B cell (primary cell): Measurements from ENCODE around the gene TMOD3. TPM values are rescaled to one million over a fixed set of nuclear protein-coding genes. Genes with fewer than 3 reads are reported as not detected.

Experiments used
- ATAC-seq: fragments of 200-7000 bp; cut with Tn5 transposase; one replicate; pipeline ENCODE4 v1.10.0; 2021; ENCODE audit warnings: low read depth, mild to moderate bottlenecking, moderate number of reproducible peaks, moderate library complexity
- CTCF ChIA-PET: fragments of 350-600 bp; sonication (Branson Sonifier 250); formaldehyde crosslinking; loops from one replicate; lab custom pipeline; 2021; ENCODE audit warnings: antibody characterized with exemption, inconsistent platforms; lab: Charles Lee
- POLR2A ChIA-PET: fragments of 350-600 bp; sonication (Branson Sonifier 250); formaldehyde crosslinking; loops from one replicate; lab custom pipeline; 2021; ENCODE audit warnings: antibody characterized with exemption; lab: Charles Lee
- DNase-seq: peaks from one replicate; pipeline ENCODE4 v3.0.0; 2013
- H2AFZ ChIP-seq: 2 replicates; pipeline ENCODE4 v1.6.1; 2012; ENCODE audit warnings: mild to moderate bottlenecking, low read depth, low read length; ENCODE audit not compliant: insufficient read depth, poor library complexity, severe bottlenecking
- H3K27ac ChIP-seq, 2 donors: 1 replicate in 1 of 2; 2 replicates in 1 of 2; pipeline ENCODE4 v1.5.1; 2012 to 2013; ENCODE audit warnings: low read length in 2 of 2, mild to moderate bottlenecking in 2 of 2, moderate library complexity in 1 of 2
- H3K27me3 ChIP-seq, 4 experiments: fragments of 200-600 bp in 1 of 4; sonication (generic) in 1 of 4; replicated peaks in 1 of 4; 1 replicate in 2 of 4; 2 replicates in 2 of 4; pipeline versions ENCODE4 v1.6.1 to v1.7.0; 2013 to 2016; ENCODE audit warnings: low read length in 3 of 4, mild to moderate bottlenecking in 2 of 4, mixed read lengths in 1 of 4, moderate library complexity in 1 of 4; ENCODE audit not compliant: insufficient read depth in 4 of 4, control insufficient read depth in 3 of 4; ENCODE audit errors: control extremely low read depth in 1 of 4
- H3K36me3 ChIP-seq, 2 experiments: replicated peaks in 1 of 2; 1 replicate in 1 of 2; 2 replicates in 1 of 2; pipeline versions ENCODE4 v1.6.1 to v1.7.1; 2013; ENCODE audit warnings: low read length in 1 of 2; ENCODE audit not compliant: insufficient read depth in 2 of 2, control insufficient read depth in 1 of 2; ENCODE audit errors: control extremely low read depth in 1 of 2, extremely low read depth in 1 of 2
- H3K4me1 ChIP-seq, 2 donors: fragments of 200-600 bp in 1 of 2; sonication (generic) in 1 of 2; 1 replicate in 1 of 2; 2 replicates in 1 of 2; pipeline versions ENCODE4 v1.5.1 to v1.6.1; 2013 to 2017; ENCODE audit warnings: low read length in 2 of 2; ENCODE audit not compliant: control insufficient read depth in 2 of 2, insufficient read depth in 2 of 2
- H3K4me2 ChIP-seq: replicated peaks from 2 replicates; pipeline ENCODE3; 2012; ENCODE audit warnings: mild to moderate bottlenecking, low read depth, low read length; ENCODE audit not compliant: poor library complexity, severe bottlenecking
- H3K4me3 ChIP-seq, 5 experiments: fragments of 200-600 bp in 1 of 5; sonication (generic) in 1 of 5; 1 replicate in 3 of 5; 2 replicates in 2 of 5; pipeline versions ENCODE4 v1.5.1 to v1.7.0; 2011 to 2016; ENCODE audit warnings: low read length in 4 of 5, mild to moderate bottlenecking in 4 of 5, low read depth in 2 of 5, control low read depth in 1 of 5, moderate library complexity in 1 of 5; ENCODE audit not compliant: insufficient read depth in 1 of 5; ENCODE audit errors: control extremely low read depth in 1 of 5, extremely low read depth in 1 of 5
- H3K79me2 ChIP-seq: fragments of 200-600 bp; sonication (generic); one replicate; pipeline ENCODE4 v1.6.0; 2016; ENCODE audit warnings: low read length; ENCODE audit not compliant: control insufficient read depth, insufficient read depth
- H3K9ac ChIP-seq: fragments of 200-600 bp; sonication (generic); 2 replicates; pipeline ENCODE4 v1.6.1; 2017; ENCODE audit warnings: mild to moderate bottlenecking, low read length, moderate library complexity
- H3K9me3 ChIP-seq, 3 donors: one replicate each; pipeline versions ENCODE4 v1.6.1 to v1.7.1; 2013; ENCODE audit warnings: low read length in 2 of 3; ENCODE audit not compliant: control insufficient read depth in 2 of 3, insufficient read depth in 1 of 3; ENCODE audit errors: control extremely low read depth in 1 of 3
- H4K20me1 ChIP-seq: 2 replicates; pipeline ENCODE4 v1.6.0; 2012; ENCODE audit warnings: mild to moderate bottlenecking, low read length; ENCODE audit not compliant: insufficient read depth, control insufficient read depth, poor library complexity, severe bottlenecking
- H3K27ac Mint-ChIP-seq: one replicate; pipeline ENCODE4 v1.8.0; 2021; ENCODE audit warnings: mixed read lengths
- H3K27me3 Mint-ChIP-seq: one replicate; pipeline ENCODE4 v1.8.0; 2021; ENCODE audit warnings: mixed read lengths
- H3K4me1 Mint-ChIP-seq: one replicate; pipeline ENCODE4 v1.8.0; 2021; ENCODE audit warnings: mixed read lengths
- H3K4me3 Mint-ChIP-seq: one replicate; pipeline ENCODE4 v1.8.0; 2021; ENCODE audit warnings: mixed read lengths
- H3K9me3 Mint-ChIP-seq: one replicate; pipeline ENCODE4 v1.8.0; 2022; ENCODE audit warnings: mixed read lengths; ENCODE audit not compliant: insufficient read depth
- CTCF ChIP-seq: fragments of 200-600 bp; IDR thresholded peaks from one replicate; pipeline ENCODE4 v1.8.0; 2022; ENCODE audit warnings: antibody characterized with exemption, mild to moderate bottlenecking
- EZH2 ChIP-seq: IDR thresholded peaks from 2 replicates; pipeline ENCODE4 v1.6.1; 2012; ENCODE audit warnings: borderline replicate concordance, low read depth, mild to moderate bottlenecking, moderate library complexity, low read length; ENCODE audit not compliant: insufficient read depth, poor library complexity, severe bottlenecking
- WGBS: methylation state at CpG from one replicate; pipeline ENCODE4 v1.1.5; 2013; ENCODE audit warnings: missing lambda C conversion rate; ENCODE audit not compliant: insufficient coverage; 5-methylcytosine and 5-hydroxymethylcytosine counted together
- intact Hi-C: fragments of 100-400 bp; cut with micrococcal nuclease; formaldehyde crosslinking; loops from one replicate; pipeline ENCODE4 v1.10.0; 2022
- polyA plus RNA-seq: library from polyadenylated mRNA; depleted of rRNA; stranded (reverse); fragments of >200 nt; gene quantifications from 2 replicates; pipeline ENCODE4 v1.2.3, GENCODE V29; 2012
- total RNA-seq, 2 donors: library from RNA; stranded (reverse); fragments of 120-200 nt in 1 of 2; gene quantifications; 1 replicate in 1 of 2; 2 replicates in 1 of 2; pipeline versions ENCODE4 v1.2.3 to v1.2.4, GENCODE V29; 2013 to 2022

Gene TMOD3
- total and polyA plus RNA-seq, 2 donors (not counting 1 experiment from before 2014, with no cell fraction given) = 7.2 to 52.1 TPM

- Mint-ChIP-seq H3K27ac (no peak overlapping the region), H3K9me3 (no peaks in the 10 kb centered on the region), H3K4me1 (peaks cover 54% of the 10 kb centered on the region), H3K27me3 (no peaks in the 10 kb centered on the region), H3K4me3 (no peak overlapping the region)
- no peak overlapping the region for H3K4me2 ChIP-seq
- intact Hi-C loops = no loop called here
- peaks cover 68% of the 10 kb centered on the region for H4K20me1 ChIP-seq
- 94% methylated on average over 3 of the region's 3 CpGs for WGBS
- no peak for DNase-seq
- peaks cover 99% of the 10 kb centered on the region for H3K79me2 ChIP-seq
- no peaks in the 10 kb centered on the region for H3K9me3 ChIP-seq
- no peak overlapping the region for H3K9ac ChIP-seq
- POLR2A ChIA-PET = no interaction called here
- TF ChIP-seq EZH2 (no peak), CTCF (no peak)
- no peaks in the 10 kb centered on the region for H3K27me3 ChIP-seq
- CTCF ChIA-PET = no interaction called here
- peaks cover 0 to 9% of the 10 kb centered on the region in 2 donors for H3K4me1 ChIP-seq
- H3K36me3 ChIP-seq = peaks cover 0 to 1% of the 10 kb centered on the region in 2 experiments
- no peak for ATAC-seq
- no peak overlapping the region for H3K27ac ChIP-seq
- H2AFZ ChIP-seq = no peak overlapping the region
- H3K4me3 ChIP-seq = no peak overlapping the region
Observed at GRCh38 chr15:51849860-51850259, 20.4 kb downstream of the TMOD3 start.

GRCh38 chr15:51853998-51854397, 24.5 kb downstream of the TMOD3 start:
- peaks cover 58% of the 10 kb centered on the region for H3K4me1 Mint-ChIP-seq
- no peak for ATAC-seq
- no peaks in the 10 kb centered on the region for H3K9me3 ChIP-seq
- no peak for DNase-seq
- ChIA-PET CTCF (no interaction called here), POLR2A (interaction anchor here (0.6 kb wide), 1 partner anchor 43 kb away, joined by 5 read pairs; no protein-coding TSS in a partner anchor)
- H3K4me3 ChIP-seq = no peak overlapping the region
- intact Hi-C loops = no loop called here
- TF ChIP-seq EZH2 (no peak), CTCF (no peak)
- H3K79me2 ChIP-seq = peaks cover 86% of the 10 kb centered on the region
- no peak overlapping the region for H3K27ac ChIP-seq
- H3K4me2 ChIP-seq = no peak overlapping the region
- H3K9me3 Mint-ChIP-seq = no peaks in the 10 kb centered on the region
- H3K4me1 ChIP-seq = peaks cover 4 to 7% of the 10 kb centered on the region in 2 donors
- no peaks in the 10 kb centered on the region for H3K27me3 ChIP-seq
- 100% methylated on average over 1 of the region's 2 CpGs for WGBS
- no peak overlapping the region for H3K27ac Mint-ChIP-seq
- peaks cover 0 to 1% of the 10 kb centered on the region in 2 experiments for H3K36me3 ChIP-seq
- no peak overlapping the region for H3K4me3 Mint-ChIP-seq
- H4K20me1 ChIP-seq = peaks cover 73% of the 10 kb centered on the region
- H3K27me3 Mint-ChIP-seq = no peaks in the 10 kb centered on the region
- no peak overlapping the region for H3K9ac ChIP-seq
- H2AFZ ChIP-seq = no peak overlapping the region
